Esophagus muscularis mucosa (tissue), 3 donors: ENCODE results near the gene E2F7.

Source experiments
- POLR2AphosphoS5 ChIP-seq, 2 donors: sonication (generic); formaldehyde crosslinking; IDR thresholded peaks; one replicate each; pipeline ENCODE4 v1.6.1; 2017; ENCODE audit warnings: antibody characterized with exemption in 2 of 2
- TF ChIP-seq, protein P1 (sequence below), 3 experiments: fragments of 200-600 bp in 2 of 3; fragments of 450-650 bp in 1 of 3; sonication (generic) in 2 of 3; IDR thresholded peaks; one replicate each; pipeline ENCODE4 v1.5.1; 2017 to 2019; ENCODE audit warnings: antibody characterized with exemption in 3 of 3, mild to moderate bottlenecking in 2 of 3, moderate library complexity in 1 of 3

DNA sequence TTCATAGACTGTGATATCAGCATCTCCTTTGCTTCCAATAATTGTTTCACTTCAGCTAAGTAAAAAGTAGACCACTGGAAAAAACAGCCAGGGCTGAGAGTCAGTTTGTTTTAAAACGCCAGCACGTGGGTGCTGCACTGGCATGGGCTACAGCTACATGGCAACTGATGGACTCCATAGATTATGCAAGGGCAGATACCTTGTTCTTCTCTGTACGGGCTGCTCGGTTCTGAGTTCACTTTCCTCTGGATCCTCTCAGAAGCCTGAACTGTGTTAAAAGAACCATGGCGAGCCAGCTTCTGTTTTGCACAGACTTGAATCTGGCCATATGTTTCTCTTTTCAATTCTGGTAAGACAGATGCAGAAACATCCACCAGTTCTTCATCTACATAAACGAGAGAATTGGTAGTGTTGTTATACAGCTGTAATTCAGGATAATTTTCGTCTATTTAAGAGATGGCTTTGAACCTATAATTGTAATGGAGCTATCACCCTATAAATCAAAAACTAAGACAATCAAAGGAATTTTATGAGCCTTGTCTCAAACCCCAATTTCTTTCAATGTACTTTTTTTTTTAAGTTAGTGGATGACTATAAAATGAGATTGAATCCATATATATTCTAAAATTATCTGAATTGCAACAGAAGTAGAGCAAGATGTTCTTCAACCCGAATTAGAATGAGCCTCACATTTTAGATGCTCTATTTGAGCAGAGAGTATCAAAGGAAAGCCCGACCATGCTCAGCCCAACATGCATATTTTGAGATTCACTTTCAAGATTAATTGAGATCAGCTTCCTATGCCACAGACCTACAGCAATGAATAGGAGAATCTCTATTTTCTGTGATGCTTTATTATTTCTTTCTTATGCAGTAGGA is 31.5 kb downstream of the E2F7 start:
- TF ChIP-seq, protein P1, sequence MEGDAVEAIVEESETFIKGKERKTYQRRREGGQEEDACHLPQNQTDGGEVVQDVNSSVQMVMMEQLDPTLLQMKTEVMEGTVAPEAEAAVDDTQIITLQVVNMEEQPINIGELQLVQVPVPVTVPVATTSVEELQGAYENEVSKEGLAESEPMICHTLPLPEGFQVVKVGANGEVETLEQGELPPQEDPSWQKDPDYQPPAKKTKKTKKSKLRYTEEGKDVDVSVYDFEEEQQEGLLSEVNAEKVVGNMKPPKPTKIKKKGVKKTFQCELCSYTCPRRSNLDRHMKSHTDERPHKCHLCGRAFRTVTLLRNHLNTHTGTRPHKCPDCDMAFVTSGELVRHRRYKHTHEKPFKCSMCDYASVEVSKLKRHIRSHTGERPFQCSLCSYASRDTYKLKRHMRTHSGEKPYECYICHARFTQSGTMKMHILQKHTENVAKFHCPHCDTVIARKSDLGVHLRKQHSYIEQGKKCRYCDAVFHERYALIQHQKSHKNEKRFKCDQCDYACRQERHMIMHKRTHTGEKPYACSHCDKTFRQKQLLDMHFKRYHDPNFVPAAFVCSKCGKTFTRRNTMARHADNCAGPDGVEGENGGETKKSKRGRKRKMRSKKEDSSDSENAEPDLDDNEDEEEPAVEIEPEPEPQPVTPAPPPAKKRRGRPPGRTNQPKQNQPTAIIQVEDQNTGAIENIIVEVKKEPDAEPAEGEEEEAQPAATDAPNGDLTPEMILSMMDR (IDR thresholded peaks at IDR 0.05), result no peak
- TF ChIP-seq POLR2AphosphoS5 (IDR thresholded peaks at IDR 0.05), result no peak
